Pancreas (tissue), 10 donors: ENCODE measurements around the gene SDC3. TPM values are rescaled to one million over a fixed set of nuclear protein-coding genes. Genes with fewer than 3 reads are reported as not detected.

Experiments used
- ATAC-seq, 4 donors: fragments of 200-7000 bp; cut with Tn5 transposase; one replicate each; pipeline versions ENCODE4 v1.8.0 to v1.9.1; 2020; ENCODE audit warnings: mild to moderate bottlenecking in 4 of 4, moderate library complexity in 4 of 4
- DNase-seq, 6 donors: peaks; one replicate each; pipeline ENCODE4 v3.0.0-alpha.2; 2020
- FAIRE-seq: peaks from 2 replicates; lab custom pipeline; 2012; peaks lifted over from hg19 to GRCh38; lab: Jason Lieb, UNC
- H3K27ac ChIP-seq, 4 donors: fragments of 200-600 bp; sonication (generic); 1 replicate in 3 of 4; 2 replicates in 1 of 4; pipeline versions ENCODE4 v1.5.0 to v1.8.0; 2020
- H3K27me3 ChIP-seq, 4 donors: fragments of 200-600 bp; one replicate each; pipeline ENCODE4 v1.8.0; 2021
- H3K36me3 ChIP-seq, 3 donors: fragments of 200-600 bp; sonication (generic) in 1 of 3; one replicate each; pipeline versions ENCODE4 v1.5.0 to v1.8.0; 2020 to 2021
- H3K4me1 ChIP-seq, 3 donors: fragments of 200-600 bp; one replicate each; pipeline ENCODE4 v1.8.0; 2021
- H3K4me3 ChIP-seq, 4 donors: fragments of 200-600 bp; sonication (generic) in 2 of 4; one replicate each; pipeline versions ENCODE4 v1.5.0 to v1.8.0; 2020 to 2021
- H3K9me3 ChIP-seq, 4 donors: fragments of 200-600 bp; one replicate each; pipeline ENCODE4 v1.8.0; 2021
- WGBS, 2 donors: extraction: QIAGEN DNeasy Blood & Tissue Kit; methylation state at CpG; one replicate each; pipeline ENCODE4 v1.1.7; 2013; 5-methylcytosine and 5-hydroxymethylcytosine counted together
- intact Hi-C, 3 donors: fragments of 100-400 bp; cut with DNase I; formaldehyde crosslinking; loops; one replicate each; pipeline versions ENCODE4 v1.11.1 to v1.14.2; 2022
- polyA plus RNA-seq, 2 donors: library from polyadenylated mRNA; stranded (reverse); fragments of 200-250 nt; gene quantifications; one replicate each; pipeline ENCODE4 v1.2.3, GENCODE V29; 2013
- total RNA-seq, 6 donors: library from RNA; stranded (reverse); fragmentation: NEBNext Ultra II Directional in 4 of 6; extraction: Animal tissue kit (Norgen Biotek cat#: 25700) in 4 of 6; gene quantifications; one replicate each; pipeline versions ENCODE4 v1.2.1 to v1.2.4, GENCODE V29; 2021 to 2023
- TF ChIP-seq, protein P1 (sequence below), 4 donors: fragments of 200-600 bp; sonication (generic) in 3 of 4; IDR thresholded peaks; one replicate each; pipeline versions ENCODE4 v1.5.0 to v1.8.0; 2021; ENCODE audit warnings: antibody characterized with exemption in 4 of 4
- donor health status: healthy with polysubstance abuse.
- donor health status: DM: no; HTN: no; CAD: no; lungs with moderate emphysema.
- donor health status: DM: no; HTN: no; CAD: no.
- donor health status: control.
- donor health status: control.
- donor health status: Bipolar disorder and iron deficiency.
- donor health status: DM: yes; HTN: yes; CAD: no.
- donor health status: DM: no; HTN: no; CAD: no.
- donor health status: DM: no; HTN: no; CAD: no.
- donor health status: DM: yes; HTN: yes; CAD: no.

SDC3 gene
- total and polyA plus RNA-seq, 8 donors = 4.2 to 18.9 (median 7.6) TPM

DNA sequence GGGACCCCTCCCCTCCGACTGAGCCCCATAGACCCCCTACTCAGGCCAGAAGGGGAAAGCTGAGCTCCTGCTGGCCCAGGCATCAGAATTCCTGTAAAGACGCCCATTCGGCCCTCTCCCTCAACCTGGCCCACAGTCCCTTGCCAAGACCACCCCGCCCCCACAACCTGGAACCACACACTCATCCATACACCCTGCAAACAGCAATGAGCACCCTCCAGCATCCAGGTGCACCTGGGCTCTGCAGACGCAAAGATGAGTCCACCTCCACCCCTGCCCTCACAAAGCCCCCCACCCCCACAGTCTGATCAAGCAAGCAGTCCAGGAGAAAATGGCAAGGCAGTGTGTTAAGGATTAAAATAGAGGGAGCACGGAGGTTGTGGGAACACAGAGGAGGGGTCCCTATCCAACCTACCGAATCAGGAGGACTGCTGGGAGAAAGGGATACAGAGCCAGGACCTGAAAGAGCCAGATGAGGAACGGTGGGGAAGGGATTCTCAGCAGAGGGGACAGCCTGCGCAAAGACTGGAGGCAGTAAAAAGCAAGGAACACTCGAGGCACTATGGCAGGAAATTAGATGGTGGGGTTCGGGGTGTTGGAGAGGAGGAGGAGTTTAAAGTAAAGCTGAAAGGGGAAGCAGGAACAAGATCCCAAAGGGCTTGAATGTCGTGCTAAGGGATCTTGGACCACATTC, 83.7 kb downstream of the SDC3 start:
- ATAC-seq (no peak), FAIRE-seq (no peak), DNase-seq (no peak)
- Histone ChIP-seq H3K36me3 (no peaks in the 10 kb centered on the region), H3K4me3 (peak overlapping the region in 1 of 4 donors; percentile 42), H3K9me3 (no peaks in the 10 kb centered on the region), H3K27me3 (no peaks in the 10 kb centered on the region), H3K27ac (peak overlapping the region in 3 of 4 donors; percentile 87 to 97 (median 92)), H3K4me1 (peaks cover 8 to 14% (median 8%) of the 10 kb centered on the region in 3 donors)
- TF ChIP-seq, protein P1, sequence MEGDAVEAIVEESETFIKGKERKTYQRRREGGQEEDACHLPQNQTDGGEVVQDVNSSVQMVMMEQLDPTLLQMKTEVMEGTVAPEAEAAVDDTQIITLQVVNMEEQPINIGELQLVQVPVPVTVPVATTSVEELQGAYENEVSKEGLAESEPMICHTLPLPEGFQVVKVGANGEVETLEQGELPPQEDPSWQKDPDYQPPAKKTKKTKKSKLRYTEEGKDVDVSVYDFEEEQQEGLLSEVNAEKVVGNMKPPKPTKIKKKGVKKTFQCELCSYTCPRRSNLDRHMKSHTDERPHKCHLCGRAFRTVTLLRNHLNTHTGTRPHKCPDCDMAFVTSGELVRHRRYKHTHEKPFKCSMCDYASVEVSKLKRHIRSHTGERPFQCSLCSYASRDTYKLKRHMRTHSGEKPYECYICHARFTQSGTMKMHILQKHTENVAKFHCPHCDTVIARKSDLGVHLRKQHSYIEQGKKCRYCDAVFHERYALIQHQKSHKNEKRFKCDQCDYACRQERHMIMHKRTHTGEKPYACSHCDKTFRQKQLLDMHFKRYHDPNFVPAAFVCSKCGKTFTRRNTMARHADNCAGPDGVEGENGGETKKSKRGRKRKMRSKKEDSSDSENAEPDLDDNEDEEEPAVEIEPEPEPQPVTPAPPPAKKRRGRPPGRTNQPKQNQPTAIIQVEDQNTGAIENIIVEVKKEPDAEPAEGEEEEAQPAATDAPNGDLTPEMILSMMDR (IDR thresholded peaks at IDR 0.05) = no peak
- 21 to 24% methylated on average over 12 of the region's 12 CpGs for WGBS, 2 donors
- intact Hi-C loops = no loop called here

DNA sequence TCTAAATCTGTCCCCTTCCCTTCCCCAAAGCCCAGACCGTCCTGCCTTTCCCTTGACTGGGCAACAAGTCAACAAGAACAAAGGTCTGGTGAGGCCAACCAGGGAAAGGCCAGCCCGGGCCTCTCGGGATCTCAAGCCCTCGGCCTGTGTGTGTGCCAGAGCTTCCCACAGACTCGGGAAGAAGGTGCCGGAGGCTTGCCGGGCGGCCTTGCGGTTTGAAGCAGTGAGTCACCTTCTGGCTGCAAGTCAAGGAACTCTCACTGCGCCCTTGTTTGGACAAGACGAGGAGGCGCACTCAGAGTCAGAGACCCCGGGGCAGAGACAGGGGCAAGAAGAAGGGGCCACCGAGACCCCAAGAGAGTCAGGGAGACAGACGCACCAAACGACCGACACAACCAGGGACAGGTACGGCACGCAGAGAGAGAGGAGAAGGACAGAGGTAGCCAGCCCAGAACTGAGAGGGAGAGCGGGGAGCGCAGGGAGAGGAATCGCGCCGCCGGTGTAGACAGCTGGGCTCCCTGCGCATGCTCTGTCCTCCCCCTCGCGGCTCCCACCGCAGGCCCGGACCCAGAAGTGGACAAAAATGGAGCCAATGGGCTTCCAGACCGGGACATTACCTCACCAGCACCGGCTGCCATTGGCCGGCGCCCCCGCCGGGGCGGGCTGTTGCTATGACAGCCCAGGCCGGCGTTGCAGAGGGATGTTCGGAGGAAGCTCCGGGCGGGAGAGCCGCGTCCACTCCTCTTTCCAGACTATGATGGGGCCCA, 84.4 kb downstream of the SDC3 start:
- DNase-seq (peak; percentile 94 to 97 (median 95)), FAIRE-seq (peak; percentile 85), ATAC-seq (peak; percentile 92 to 97 (median 96))
- WGBS, 2 donors = 0 to 1% methylated on average over 37 to 44 of the region's 44 CpGs
- no peaks in the 10 kb centered on the region for H3K9me3 ChIP-seq
- no peaks in the 10 kb centered on the region for H3K36me3 ChIP-seq
- TF ChIP-seq, protein P1 (IDR thresholded peaks at IDR 0.05) = no peak
- H3K27me3 ChIP-seq = no peaks in the 10 kb centered on the region
- intact Hi-C loops = no loop called here
- H3K4me3 ChIP-seq = peak overlapping the region in 3 of 4 donors; percentile 7 to 42 (median 26)
- H3K27ac ChIP-seq = peak overlapping the region; percentile 87 to 97 (median 93)
- peaks cover 8 to 14% (median 8%) of the 10 kb centered on the region in 3 donors for H3K4me1 ChIP-seq

DNA sequence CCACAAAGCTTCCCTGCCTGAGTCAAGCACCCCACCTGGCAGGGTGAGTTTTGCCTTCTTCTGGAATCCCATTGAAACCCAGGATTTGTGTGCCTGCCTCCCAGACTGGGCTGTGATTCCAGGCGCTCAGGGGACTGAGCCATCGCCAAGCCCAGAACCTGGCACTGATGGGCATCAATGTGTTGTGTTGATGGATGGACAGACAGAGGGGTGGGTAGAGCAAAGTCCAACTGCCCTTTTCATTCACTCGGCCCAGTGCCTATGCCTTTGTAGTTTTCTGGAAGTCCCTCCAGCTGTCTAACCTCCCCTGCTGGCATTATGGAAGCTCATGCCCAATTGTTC, 85.0 kb downstream of the SDC3 start:
- DNase-seq (peak in 2 of 6 donors; percentile 19 to 44), FAIRE-seq (no peak), ATAC-seq (peak in 2 of 4 donors; percentile 6)
- H3K36me3 ChIP-seq = no peaks in the 10 kb centered on the region
- TF ChIP-seq, protein P1 (IDR thresholded peaks at IDR 0.05) = no peak
- H3K27ac ChIP-seq = peak overlapping the region; percentile 87 to 97 (median 93)
- H3K27me3 ChIP-seq = no peaks in the 10 kb centered on the region
- WGBS, 2 donors = 41 to 47% methylated on average over 3 of the region's 3 CpGs
- H3K9me3 ChIP-seq = no peaks in the 10 kb centered on the region
- peaks cover 8 to 14% (median 8%) of the 10 kb centered on the region in 3 donors for H3K4me1 ChIP-seq
- intact Hi-C loops = no loop called here
- H3K4me3 ChIP-seq = peak overlapping the region in 2 of 4 donors; percentile 26 to 42

DNA sequence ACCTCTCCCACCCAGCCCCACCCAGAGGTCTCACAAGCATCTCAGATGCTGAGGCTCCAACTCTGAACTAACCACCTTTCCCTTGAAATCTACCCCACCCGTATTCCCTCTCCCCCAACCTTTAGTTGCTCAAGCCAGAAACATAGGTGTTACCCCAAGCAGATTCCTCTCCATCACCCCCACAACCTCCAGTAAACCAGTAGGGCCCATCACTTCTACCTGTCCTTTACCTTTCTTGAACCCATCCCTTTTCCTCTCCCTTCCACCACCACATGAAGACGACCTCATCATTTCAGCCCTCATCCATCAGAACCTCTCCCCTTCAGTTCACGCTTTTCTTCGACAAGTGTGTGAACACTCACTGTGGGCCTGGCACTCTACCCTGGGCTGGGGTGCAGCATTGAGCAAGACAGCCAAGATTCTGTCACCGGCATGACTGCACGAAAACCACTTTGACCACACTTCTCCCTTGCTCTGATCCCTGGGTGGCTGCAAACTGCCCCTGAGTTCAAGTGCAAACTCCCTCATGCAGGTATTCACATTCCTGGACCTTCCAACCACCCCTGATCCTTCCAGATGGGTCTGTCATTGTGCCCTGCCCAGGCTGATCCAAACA, 85.5 kb downstream of the SDC3 start:
- H3K4me3 ChIP-seq = no peak overlapping the region
- peaks cover 8 to 14% (median 8%) of the 10 kb centered on the region in 3 donors for H3K4me1 ChIP-seq
- no peaks in the 10 kb centered on the region for H3K27me3 ChIP-seq
- no peaks in the 10 kb centered on the region for H3K36me3 ChIP-seq
- no peak for FAIRE-seq
- ATAC-seq = peak in 1 of 4 donors; percentile 8
- H3K9me3 ChIP-seq = no peaks in the 10 kb centered on the region
- 61 to 74% methylated on average over 6 of the region's 6 CpGs for WGBS, 2 donors
- TF ChIP-seq, protein P1 (IDR thresholded peaks at IDR 0.05) = no peak
- intact Hi-C loops = no loop called here
- DNase-seq = no peak
- H3K27ac ChIP-seq = peak overlapping the region; percentile 87 to 97 (median 93)
